T-helper 2 cell (primary cell): Measurements from ENCODE around the gene HSD17B12.
A peak's percentile ranks its signal among the peaks of the same experiment; 100 is the strongest.

Source experiments
- DNase-seq, 5 experiments: peaks; one replicate each; pipeline versions ENCODE4 v3.0.0 to v3.0.0-alpha.2; 2012 to 2022

The HSD17B12 gene

DNA sequence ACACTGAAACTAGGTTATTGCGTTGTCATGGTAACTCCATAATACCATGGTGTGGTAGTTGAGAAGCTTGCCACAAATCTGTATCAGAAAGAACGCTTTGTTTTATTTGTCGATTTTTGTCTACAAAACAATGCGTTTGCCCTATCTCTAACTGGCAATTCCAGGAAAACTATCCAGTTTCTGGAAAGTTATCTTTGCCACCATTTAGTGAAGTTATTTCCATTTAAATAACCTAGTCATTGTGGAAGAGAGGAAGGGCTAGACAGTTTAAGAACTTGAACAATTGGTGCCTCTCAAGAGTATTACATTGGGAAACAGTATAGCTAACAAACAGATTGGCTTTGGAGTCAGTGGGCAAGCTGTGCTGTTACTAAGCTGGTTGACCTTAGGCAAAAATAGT is 7.9 kb downstream of the HSD17B12 start:
- DNase-seq: no peak

DNA sequence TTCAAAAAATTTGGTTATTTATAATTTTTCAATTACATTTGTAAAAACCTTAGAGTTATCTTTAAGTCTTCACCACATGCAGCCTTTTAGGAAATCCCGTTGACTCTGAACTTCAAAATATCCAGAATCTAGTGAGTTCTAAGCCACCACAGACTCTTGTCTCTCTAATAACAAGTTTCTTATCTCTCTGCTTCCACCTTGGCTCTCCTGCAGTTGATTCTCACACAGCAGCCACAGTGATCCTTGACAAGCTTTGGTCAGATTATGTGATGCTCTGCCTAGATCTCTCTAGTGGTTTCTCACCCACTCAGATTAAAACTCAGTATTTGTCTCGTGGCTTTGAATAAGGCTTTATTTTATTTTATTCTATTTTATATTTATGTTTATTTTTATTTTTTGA is 8.6 kb downstream of the HSD17B12 start:
- DNase-seq: peak in 1 of 5 experiments; percentile 23

DNA sequence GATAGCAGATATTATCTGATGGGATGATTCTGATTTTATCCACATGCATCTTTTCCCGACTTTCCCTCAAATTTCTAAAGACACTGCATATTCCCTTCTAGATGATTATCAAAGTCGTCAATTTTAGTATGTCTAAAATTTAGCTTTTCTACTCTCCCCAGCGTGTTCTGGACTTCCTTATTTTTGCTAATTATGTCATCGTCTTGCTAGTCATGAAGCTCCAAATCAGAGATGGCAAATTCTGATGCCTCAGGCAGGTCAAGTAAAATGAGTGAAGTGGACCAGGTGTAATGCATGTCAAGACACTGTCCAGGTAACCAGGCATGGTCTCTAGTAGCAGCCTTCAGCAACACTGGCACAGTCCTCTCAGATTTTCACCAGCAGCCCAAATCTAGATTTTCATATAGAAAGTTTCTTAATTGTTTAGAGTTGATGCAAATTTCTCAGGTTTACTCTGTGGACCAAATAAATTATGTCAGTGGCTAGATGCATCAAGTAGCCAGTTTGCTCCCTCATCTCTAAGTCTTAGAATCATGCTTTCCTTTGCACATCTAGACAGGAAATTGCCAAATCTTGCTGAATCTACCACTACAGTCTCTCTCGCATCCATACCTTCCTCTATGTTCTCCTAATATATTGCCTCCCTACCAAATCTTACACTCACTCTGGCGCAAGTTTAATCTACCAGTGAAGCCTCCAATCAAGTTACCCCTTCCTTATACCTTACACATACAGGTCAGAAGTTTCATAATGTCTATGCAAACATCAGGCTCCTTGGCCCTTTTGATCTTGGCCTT is 10.6 kb downstream of the HSD17B12 start:
- no peak for DNase-seq

DNA sequence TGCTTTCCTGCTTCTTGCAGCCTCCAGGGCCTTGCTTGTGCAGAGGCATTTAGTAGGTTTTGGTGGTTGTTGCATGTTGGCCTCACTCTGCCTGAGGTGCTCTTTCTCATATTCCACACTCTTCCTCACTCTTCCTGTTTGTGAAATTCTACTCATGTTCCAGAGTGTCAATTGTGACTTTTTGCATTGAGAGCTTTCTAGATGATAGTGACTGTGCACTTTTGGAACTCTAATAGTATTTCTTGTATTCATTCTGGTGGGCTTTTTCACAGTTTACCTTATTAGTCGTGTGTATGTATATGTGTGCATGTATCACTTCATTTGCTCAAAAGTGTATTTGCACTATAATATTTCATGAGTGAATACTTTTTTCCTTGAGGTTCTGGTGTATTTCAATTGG is 11.3 kb downstream of the HSD17B12 start:
- DNase-seq: no peak

DNA sequence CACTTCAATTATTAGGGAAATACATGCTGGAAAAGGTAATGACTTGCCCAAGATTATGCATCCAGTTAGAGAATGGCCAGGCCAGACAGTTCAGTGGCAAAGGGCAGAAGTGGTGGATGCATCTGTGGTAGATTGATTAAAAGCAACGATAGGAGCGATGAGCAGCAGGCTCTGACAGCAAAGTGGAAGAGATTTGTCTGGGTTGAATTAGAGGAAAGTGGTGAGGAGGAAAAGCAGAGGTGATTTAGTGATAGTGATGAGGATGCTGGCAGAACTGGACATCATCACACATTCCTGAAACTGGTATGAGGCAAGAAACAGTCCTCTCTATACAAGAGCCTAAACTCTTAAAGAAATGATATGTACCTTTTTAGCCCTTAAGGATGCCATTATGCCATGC is 12.5 kb downstream of the HSD17B12 start:
- DNase-seq: no peak

DNA sequence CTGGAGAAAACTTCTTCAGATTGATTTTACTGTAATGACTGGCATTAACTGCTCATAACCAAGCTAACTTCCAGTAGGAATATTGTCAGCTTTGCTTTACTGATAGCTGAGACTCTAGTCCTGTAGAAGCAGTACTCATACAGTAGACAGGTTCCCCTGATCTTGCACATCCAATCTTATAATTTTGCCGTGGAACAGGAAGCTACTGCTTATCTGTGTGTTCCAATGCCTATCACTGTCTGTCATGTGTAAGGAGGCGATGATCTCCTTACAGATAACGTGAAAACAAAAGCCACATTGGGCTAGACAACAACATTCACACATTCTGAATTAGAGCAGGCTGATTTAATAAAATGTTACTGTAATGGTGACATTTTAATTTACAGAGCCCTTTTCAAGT is 13.2 kb downstream of the HSD17B12 start:
- peak in 1 of 5 experiments; percentile 32 for DNase-seq

DNA sequence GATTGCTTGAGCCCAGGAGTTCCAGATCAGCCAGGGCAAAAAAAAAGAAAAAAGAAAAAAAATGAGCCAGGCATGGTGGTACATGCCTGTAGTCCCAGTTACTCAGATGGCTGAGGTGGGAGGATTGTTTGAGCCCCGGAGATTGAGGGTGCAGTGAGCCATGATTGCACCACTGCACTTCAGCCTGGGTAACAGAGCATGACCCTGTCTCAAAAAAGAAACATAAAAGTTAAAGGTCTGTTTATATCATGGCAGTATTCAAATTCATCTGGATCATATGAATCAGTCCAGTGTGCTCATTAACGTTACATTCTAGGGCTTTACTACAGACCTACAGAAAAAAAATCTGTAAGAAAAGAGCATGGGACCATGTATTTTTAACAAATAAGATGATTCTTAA is 13.9 kb downstream of the HSD17B12 start:
- no peak for DNase-seq

DNA sequence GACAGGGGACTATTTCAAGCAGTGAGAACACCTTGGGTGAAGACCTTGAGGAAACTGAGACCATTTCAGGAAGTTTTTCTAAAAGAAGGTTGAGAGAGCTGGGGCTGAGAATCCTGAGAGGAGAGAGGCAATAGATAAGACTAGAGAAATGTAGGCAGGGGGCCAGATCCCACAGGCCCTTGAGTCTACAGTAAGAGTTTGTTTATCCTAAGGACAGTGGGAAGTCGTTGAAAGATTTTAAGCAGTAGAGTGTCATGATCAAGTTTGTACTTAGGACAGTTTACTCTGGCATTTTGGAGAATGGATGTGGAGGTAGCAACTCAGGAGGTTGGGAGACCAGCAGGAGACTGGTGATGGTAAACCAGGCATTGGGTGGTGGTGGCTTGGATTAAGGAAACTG is 17.1 kb downstream of the HSD17B12 start:
- no peak for DNase-seq

DNA sequence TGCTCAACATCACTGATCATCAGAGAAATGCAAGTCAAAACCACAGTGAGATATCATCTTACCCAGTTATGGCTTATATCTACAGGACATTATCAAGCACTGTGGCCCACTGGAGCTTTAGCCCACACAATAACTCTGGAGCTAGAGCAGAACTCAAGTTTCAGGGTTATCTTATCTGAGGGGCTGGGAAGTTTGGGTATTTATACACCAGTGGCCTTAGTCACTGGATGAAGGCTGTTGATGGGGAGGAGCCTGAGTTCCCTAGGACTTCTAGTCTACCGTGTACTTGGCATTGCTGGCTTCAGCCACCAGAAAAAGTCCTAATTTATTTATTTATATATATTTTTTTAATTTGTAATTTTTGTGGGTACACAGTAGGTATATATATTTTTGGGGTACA is 19.3 kb downstream of the HSD17B12 start:
- DNase-seq: no peak

DNA sequence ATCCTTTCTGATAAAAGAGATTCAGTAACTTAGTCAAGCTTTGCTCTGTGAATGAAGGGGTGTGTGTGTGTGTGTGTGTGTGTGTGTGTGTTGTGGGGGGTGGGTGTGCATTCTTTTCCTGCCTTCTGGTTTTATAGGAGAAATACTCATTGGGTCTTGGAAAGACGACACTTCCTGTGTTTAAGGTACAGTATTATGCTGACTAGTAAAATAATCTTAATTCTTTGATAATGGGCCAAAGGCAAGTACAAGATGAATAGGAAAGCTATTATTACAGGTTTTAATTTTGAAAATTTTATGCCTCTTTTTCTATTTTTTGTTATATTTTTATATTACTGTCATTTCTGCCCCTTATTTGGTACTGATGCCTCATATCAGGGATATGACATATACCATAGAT is 26.1 kb downstream of the HSD17B12 start:
- no peak for DNase-seq

DNA sequence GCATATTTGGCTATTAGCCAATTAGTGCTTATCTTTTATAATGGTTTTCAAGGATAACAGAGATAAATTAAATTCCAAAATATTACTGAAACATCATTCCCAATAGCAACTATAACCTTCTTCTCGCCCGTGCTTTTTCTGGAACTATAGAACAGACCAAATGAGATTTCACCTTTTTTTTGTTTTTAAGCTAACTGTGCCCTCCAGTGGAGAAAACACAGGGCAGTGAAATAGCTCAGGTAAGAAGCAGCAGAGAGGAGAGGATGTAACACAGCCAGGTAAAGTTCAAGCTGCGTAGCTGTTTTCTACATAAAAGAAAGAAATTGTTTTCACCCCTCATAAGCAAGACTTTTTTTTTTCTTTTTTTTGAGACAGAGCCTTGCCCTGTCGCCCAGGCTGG is 28.2 kb downstream of the HSD17B12 start:
- no peak for DNase-seq

DNA sequence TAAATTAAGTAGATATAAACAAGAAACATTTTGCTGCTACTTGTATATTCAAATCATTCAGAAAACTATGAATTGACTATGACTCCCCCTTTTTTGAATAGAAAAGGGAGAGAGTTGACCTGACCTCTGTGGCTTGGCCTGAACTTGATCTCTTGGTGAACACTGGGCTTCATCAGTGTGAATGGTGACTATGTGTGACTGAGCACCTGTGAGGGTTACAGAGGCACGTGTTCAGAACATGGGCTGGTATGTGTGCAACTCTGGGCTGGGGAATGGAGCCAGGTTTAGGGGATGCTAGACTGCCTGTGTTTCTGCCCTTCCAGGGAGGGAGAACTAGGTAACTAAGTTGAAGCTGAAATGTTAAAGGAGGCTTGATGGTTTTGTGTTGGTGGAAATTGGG is 29.2 kb downstream of the HSD17B12 start:
- DNase-seq: no peak

DNA sequence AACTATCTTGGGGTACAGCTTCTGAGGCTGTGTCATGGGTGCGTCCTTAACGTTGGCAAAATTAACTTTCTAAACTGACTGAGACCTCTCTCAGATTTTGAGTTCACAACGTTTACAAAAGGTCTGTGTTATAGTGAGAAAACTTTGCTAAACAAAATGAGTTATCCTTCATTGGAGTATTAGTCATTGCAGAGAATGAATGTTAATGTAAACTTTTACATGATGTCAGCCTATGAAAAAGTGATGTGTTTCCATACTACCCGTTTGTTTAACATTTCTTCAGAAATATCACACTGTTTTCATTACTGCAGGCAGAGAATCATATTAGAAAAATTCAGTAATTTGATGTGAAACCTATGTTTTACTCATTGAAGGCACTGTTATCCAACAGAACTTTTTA is 32.1 kb downstream of the HSD17B12 start:
- DNase-seq: no peak

DNA sequence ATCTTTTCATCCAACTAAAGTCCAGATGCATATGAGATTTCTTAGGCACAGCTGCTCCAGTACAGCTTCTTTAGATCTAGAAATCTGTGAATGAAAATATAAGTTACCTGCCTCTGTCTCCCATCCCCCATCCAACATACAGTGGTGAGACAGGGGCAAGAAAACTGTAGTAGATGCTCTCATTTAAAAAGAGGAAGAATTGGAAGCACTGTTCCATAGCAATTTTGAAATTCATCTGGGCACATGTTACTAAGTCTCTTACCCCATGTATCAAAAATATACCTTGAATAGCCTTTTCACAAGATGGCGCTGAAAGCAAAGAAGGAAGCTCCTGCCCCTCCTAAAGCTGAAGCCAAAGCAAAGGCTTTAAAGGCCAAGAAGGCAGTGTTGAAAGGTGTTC is 37.8 kb downstream of the HSD17B12 start:
- DNase-seq: no peak

DNA sequence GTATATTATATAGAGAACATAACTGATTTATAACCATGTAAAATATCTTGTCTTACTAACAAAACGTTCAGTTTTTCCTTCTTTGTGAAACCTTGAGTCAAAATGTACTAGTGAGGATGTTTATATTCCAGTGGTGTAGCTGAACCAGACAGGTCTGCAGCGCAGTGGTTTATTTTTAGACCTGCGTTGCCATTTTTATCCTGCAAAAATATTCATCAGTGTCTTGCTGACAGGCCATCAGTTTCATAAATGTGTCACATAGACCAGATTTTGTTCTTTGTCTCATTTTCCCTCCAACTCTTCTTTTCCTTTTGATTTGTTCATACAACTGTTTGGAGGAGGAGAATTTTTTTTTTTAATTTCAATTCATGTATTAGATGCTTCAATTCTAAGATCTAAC is 43.1 kb downstream of the HSD17B12 start:
- no peak for DNase-seq

DNA sequence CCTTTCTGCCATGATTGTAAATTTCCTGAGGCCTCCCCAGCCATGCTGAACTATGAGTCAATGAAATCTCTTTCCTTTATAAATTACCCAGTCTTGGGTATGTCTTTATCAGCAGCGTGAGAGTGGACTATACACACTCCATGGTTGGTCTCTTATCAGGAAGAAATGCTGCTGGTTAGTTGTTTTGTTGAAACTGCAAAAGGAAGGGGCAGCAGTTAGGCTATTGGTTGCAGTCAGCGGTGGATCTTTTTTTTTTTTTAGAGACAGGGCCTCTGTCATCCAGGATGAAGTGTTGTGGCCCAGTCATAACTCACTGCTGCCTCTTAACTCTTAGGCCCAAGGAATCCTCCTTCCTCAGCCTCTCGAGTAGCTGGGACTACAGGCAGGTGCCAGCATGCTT is 51.7 kb downstream of the HSD17B12 start:
- DNase-seq: no peak

DNA sequence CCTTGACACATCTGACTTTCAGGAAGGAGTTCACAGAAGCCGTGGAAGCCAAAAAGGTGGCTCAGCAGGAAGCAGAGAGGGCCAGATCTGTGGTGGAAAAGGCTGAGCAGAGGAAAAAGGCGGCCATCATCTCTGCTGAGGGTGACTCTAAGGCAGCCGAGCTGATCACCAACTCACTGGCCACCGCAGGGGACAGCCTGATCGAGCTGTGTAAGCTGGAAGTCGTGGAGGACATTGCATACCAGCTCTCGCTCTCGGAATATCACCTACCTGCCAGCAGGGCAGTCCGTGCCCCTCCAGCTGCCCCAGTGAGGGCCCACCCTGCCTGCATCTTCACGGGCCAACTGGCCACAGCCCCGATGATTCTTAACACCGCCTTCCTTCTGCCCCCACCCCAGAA is 53.7 kb downstream of the HSD17B12 start:
- no peak for DNase-seq

DNA sequence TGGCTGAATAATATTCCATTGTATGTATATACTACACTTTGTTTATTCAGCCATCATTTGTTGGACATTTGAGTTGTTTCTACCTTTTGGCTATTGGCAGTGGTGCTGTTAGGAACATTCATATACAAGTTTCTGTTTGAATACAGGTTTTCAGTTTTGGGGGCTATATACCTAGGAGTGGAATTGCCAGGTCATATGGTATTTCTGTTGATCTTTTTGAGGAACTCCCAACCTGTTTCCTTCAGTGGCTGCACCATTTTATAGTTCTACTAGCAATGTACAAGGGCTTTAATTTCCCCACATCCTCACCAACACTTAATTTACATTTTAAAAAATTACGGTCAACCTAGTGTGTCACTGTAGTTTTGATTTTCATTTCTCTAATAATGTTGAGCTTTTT is 54.6 kb downstream of the HSD17B12 start:
- DNase-seq: no peak

DNA sequence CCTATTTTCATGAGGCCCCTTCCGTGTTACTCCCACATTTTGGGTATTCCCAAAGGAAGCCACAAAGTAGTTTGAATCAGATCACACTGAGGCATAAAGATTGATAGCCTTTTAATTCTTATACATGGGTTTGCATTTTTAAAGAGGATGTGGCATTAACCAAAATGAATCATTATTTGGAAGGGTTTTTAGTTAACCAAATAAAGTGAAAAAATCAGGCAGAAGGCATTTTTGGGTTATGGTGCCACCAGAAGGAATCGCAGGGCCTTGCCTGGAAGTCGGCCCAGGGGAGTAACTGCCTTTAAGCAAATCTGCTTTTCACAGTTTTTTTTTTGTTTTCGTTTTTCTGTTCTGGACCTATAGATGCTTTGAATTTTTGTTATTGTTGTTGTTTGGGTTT is 55.4 kb downstream of the HSD17B12 start:
- DNase-seq: no peak

DNA sequence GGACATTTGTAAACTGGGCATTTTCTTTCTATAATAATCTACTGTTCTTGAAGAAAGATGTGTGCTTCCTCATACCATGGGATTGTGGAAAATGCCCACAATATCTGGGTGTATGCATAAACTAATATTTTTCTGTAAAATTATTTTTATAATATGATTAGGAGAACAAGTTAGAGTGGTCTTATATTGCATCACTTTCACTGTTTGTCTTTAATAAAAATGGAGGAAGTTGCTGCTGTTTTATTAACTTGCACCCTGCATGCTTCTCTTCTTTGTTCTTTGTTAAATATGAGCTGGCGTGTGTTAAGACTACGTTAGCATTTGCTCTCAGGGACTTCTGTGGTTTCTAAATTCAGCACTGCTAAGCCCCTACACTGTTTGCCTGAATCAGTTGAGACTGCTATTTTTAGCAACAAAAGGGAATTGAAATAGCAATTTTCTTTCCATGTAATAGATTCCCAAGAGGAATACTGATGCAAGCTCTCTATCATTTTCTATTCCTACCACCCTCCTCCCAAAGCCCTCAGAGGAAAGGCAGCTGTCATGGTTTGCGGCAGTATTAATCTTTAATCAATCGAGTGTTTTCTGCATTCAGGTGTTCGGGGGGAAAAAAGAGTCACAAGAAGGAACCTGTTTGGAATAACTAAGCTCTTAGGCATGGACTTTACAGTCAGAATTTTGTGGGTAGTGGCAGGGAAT is 56.1 kb downstream of the HSD17B12 start:
- DNase-seq: no peak

DNA sequence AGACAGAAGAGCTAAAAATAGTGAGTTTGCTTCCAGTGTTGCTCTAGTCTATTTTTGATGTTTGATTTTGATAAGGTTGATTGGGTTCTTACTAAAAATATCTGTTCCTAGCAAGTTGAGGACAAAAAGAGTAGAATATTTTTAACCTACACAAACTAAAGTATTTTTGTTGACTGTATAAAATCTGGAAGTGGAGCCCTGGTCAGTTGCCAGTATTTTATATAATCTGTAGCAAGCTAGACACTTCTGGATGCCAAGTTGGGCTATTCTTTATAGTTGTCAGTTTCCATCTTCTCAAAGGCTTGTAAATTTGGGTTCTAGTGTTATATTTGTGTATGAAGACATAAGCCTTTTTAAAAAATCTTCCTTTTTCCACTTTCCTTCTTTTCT is 56.7 kb downstream of the HSD17B12 start:
- no peak for DNase-seq

DNA sequence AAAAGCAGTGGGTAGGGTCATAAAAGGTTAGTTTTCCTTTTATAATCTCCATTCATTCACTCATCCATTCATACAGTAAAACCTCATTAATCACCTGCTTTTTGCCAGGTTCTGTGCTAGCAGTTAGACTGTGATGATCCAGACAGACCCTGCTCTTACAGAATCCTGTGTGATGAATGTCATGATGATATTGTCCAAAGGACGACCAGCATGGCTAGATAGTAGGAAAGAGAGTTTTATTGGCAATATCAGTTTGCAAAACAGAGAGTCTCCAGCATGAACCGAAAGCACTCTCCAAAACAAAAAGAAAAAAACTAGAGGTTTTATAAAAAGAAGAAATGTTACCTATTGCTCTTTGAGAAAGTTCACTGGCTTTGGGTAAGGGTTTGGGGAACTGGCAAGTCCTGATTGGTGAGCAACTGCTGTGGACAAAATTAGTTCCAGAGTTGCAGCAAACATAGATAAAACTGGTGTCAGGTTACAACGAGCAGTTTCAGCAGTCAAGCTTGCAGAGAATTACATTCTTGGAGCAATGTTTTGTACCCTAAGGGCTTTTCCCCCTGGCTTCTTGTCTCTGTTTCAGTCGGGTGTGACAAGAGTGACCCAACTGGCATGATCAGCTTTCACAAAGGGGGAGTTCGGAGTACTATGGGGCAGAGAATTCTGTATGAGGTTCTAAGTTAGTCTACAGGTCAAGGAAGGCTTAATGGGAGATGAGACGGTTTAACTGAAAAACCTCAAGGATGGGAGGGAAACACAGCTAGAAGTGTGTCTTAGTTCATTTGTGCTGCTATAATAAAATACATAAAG is 58.3 kb downstream of the HSD17B12 start:
- DNase-seq: no peak

DNA sequence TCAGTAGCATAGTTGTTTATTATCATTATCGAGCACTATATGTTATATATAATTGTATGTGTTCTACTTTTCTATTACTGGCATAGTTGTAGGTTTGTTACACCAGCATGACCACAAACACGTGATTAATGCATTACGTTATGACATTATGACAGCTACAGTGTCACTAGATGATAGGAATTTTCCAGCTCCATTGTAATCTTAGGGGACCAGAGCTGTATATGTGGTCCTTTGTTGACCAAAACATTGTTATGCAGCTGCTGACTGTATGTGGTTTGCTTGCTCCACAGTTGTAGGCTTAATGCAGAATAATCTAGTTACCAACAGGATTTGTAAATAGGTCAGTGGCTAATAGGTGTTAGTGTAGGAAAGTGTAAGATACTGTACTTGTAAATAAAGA is 66.1 kb downstream of the HSD17B12 start:
- DNase-seq: no peak
